SU-DHL-6 (cell line): ENCODE measurements around the gene WFIKKN2.
"Not testable (repeated sequence)": the region's sequence is repeated elsewhere in the genome, so short reads cannot be mapped to it uniquely, and the experiment has no call there.

Experiments used
- H2AFZ ChIP-seq: fragments of 200-600 bp; sonication (generic); 2 replicates; pipeline ENCODE4 v1.6.1; 2014; ENCODE audit warnings: low read depth, mild to moderate bottlenecking, moderate library complexity, mixed read lengths, antibody characterized with exemption, low read length; ENCODE audit not compliant: severe bottlenecking
- H3F3A ChIP-seq: fragments of 200-600 bp; shearing (Covaris generic); 2 replicates; pipeline ENCODE4 v1.6.0; 2016; ENCODE audit warnings: antibody characterized with exemption, mild to moderate bottlenecking; ENCODE audit not compliant: insufficient read depth
- H3K27ac ChIP-seq: fragments of 200-600 bp; sonication (generic); 2 replicates; pipeline ENCODE4 v1.5.1; 2016; ENCODE audit warnings: low read depth, mild to moderate bottlenecking, low read length, moderate library complexity, mixed read lengths
- H3K27me3 ChIP-seq: fragments of 200-600 bp; sonication (generic), shearing (Covaris generic); 2 replicates; pipeline ENCODE4 v1.6.0; 2014; ENCODE audit warnings: mild to moderate bottlenecking, low read length
- H3K36me3 ChIP-seq: fragments of 200-600 bp; sonication (generic); 2 replicates; pipeline ENCODE4 v1.6.1; 2014; ENCODE audit warnings: mild to moderate bottlenecking, low read length, mixed read lengths
- H3K4me2 ChIP-seq: fragments of 300-600, 200-600 bp; shearing (Covaris generic), sonication (generic); 2 replicates; pipeline ENCODE4 v1.6.0; 2014; ENCODE audit warnings: low read length, low read depth, mild to moderate bottlenecking; ENCODE audit not compliant: poor library complexity, severe bottlenecking
- H3K4me3 ChIP-seq: fragments of 200-600 bp; sonication (generic); 2 replicates; pipeline ENCODE4 v1.5.1; 2014; ENCODE audit warnings: antibody characterized with exemption, low read length, mild to moderate bottlenecking, mixed read lengths; ENCODE audit not compliant: insufficient read depth, poor library complexity, severe bottlenecking
- H3K79me2 ChIP-seq: fragments of 200-600 bp; sonication (generic); 2 replicates; pipeline ENCODE4 v1.6.1; 2014; ENCODE audit warnings: mild to moderate bottlenecking, low read length, moderate library complexity; ENCODE audit not compliant: insufficient read depth
- H3K9ac ChIP-seq: fragments of 200-600 bp; sonication (generic); 2 replicates; pipeline ENCODE4 v1.7.0; 2014; ENCODE audit warnings: mild to moderate bottlenecking, low read length
- H3K9me2 ChIP-seq: fragments of 200-600 bp; sonication (generic); replicated peaks from 2 replicates; pipeline ENCODE4 v1.6.1; 2014; ENCODE audit warnings: low read length; ENCODE audit not compliant: insufficient read depth
- H3K9me3 ChIP-seq: fragments of 200-600 bp; sonication (generic); 2 replicates; pipeline ENCODE4 v1.6.1; 2014; ENCODE audit warnings: low read length, mixed read lengths; ENCODE audit not compliant: insufficient read depth
- H4K20me1 ChIP-seq: fragments of 200-600 bp; sonication (generic); 2 replicates; pipeline ENCODE4 v1.6.1; 2014; ENCODE audit warnings: low read depth, mild to moderate bottlenecking, antibody characterized with exemption, low read length, moderate library complexity, mixed read lengths
- CTCF ChIP-seq: fragments of 200-600 bp; sonication (generic); IDR thresholded peaks from one replicate; pipeline ENCODE4 v1.5.1; 2017; ENCODE audit warnings: antibody characterized with exemption, mild to moderate bottlenecking, low read length, moderate library complexity; ENCODE audit not compliant: insufficient read depth, poor library complexity, severe bottlenecking
- EZH2phosphoT487 ChIP-seq: fragments of 200-600 bp; sonication (generic), shearing (Covaris generic); conservative IDR thresholded peaks from 2 replicates; pipeline ENCODE4 v1.6.1; 2018; ENCODE audit warnings: mild to moderate bottlenecking, antibody characterized with exemption, low read length, moderate library complexity, mixed read lengths

WFIKKN2 gene

GRCh38 chr17:50875074-50875473, 39.7 kb downstream of the WFIKKN2 start:
- H3K79me2 ChIP-seq = no peaks in the 10 kb centered on the region
- no peak for TF ChIP-seq EZH2phosphoT487
- TF ChIP-seq CTCF = no peak
- H3K4me3 ChIP-seq = no peak overlapping the region
- H3K27me3 ChIP-seq = no peaks in the 10 kb centered on the region
- H3K9ac ChIP-seq = no peak overlapping the region
- no peaks in the 10 kb centered on the region; the same call in 1 of the 2 replicates for H3K9me3 ChIP-seq
- H3K27ac ChIP-seq = no peak overlapping the region
- H3K36me3 ChIP-seq = no peaks in the 10 kb centered on the region
- no peaks in the 10 kb centered on the region for H3K9me2 ChIP-seq
- no peaks in the 10 kb centered on the region for H3F3A ChIP-seq
- H4K20me1 ChIP-seq = no peaks in the 10 kb centered on the region
- H2AFZ ChIP-seq = no peak overlapping the region
- no peak overlapping the region for H3K4me2 ChIP-seq

GRCh38 chr17:50877042-50877441, 41.7 kb downstream of the WFIKKN2 start:
- H3K9me2 ChIP-seq, H3K36me3 ChIP-seq, H3K9me3 ChIP-seq, H3K4me3 ChIP-seq, H4K20me1 ChIP-seq, H3K27ac ChIP-seq, H3F3A ChIP-seq, H3K4me2 ChIP-seq, H3K79me2 ChIP-seq, H3K27me3 ChIP-seq, H2AFZ ChIP-seq, H3K9ac ChIP-seq: not testable (repeated sequence)

GRCh38 chr17:50877838-50878237, 42.5 kb downstream of the WFIKKN2 start:
- no peaks in the 10 kb centered on the region for H3F3A ChIP-seq
- H3K36me3 ChIP-seq = no peaks in the 10 kb centered on the region
- H3K4me3 ChIP-seq = no peak overlapping the region
- H2AFZ ChIP-seq = no peak overlapping the region
- H3K27me3 ChIP-seq = no peaks in the 10 kb centered on the region
- no peaks in the 10 kb centered on the region for H4K20me1 ChIP-seq
- H3K27ac ChIP-seq = no peak overlapping the region
- TF ChIP-seq CTCF (no peak), EZH2phosphoT487 (no peak)
- no peaks in the 10 kb centered on the region; the same call in 1 of the 2 replicates for H3K9me3 ChIP-seq
- no peak overlapping the region for H3K9ac ChIP-seq
- H3K4me2 ChIP-seq = no peak overlapping the region
- H3K9me2 ChIP-seq = no peaks in the 10 kb centered on the region
- H3K79me2 ChIP-seq = no peaks in the 10 kb centered on the region

- no peak overlapping the region for H3K27ac ChIP-seq
- H3K27me3 ChIP-seq = no peaks in the 10 kb centered on the region
- no peaks in the 10 kb centered on the region for H3K36me3 ChIP-seq
- H3K9me2 ChIP-seq = no peaks in the 10 kb centered on the region
- H4K20me1 ChIP-seq = no peaks in the 10 kb centered on the region
- no peaks in the 10 kb centered on the region for H3F3A ChIP-seq
- H3K4me2 ChIP-seq = no peak overlapping the region
- no peaks in the 10 kb centered on the region for H3K79me2 ChIP-seq
- no peaks in the 10 kb centered on the region; the same call in 1 of the 2 replicates for H3K9me3 ChIP-seq
- no peak overlapping the region for H2AFZ ChIP-seq
- no peak overlapping the region for H3K4me3 ChIP-seq
- H3K9ac ChIP-seq = no peak overlapping the region
- no peak for TF ChIP-seq CTCF
- no peak for TF ChIP-seq EZH2phosphoT487
Measured at GRCh38 chr17:50879086-50879485, 43.7 kb downstream of the WFIKKN2 start.
